Chondrocyte (in vitro differentiated cells): Measurements from ENCODE around the gene CD86. TPM values are rescaled to one million over a fixed set of nuclear protein-coding genes. Genes with fewer than 3 reads are reported as not detected.
A peak's percentile ranks its signal among the peaks of the same experiment; 100 is the strongest.

Source experiments
- DNase-seq: peaks from one replicate; pipeline ENCODE4 v3.0.0; 2021; ENCODE audit warnings: mixed read lengths, low spot score
- H3K27ac Mint-ChIP-seq: one replicate; pipeline ENCODE4 v1.8.0; 2021; ENCODE audit warnings: mild to moderate bottlenecking, moderate library complexity, mixed read lengths; ENCODE audit not compliant: unreplicated experiment
- H3K27me3 Mint-ChIP-seq: 2 replicates; pipeline ENCODE4 v1.8.0; 2021; ENCODE audit warnings: low read depth, mixed read lengths
- H3K36me3 Mint-ChIP-seq: 2 replicates; pipeline ENCODE4 v1.8.0; 2021; ENCODE audit warnings: low read depth, mixed read lengths
- H3K4me1 Mint-ChIP-seq: 2 replicates; pipeline ENCODE4 v1.8.0; 2021; ENCODE audit warnings: low read depth, mild to moderate bottlenecking, mixed read lengths
- H3K4me3 Mint-ChIP-seq: one replicate; pipeline ENCODE4 v1.8.0; 2021; ENCODE audit warnings: mild to moderate bottlenecking, moderate library complexity, mixed read lengths; ENCODE audit not compliant: unreplicated experiment
- H3K9me3 Mint-ChIP-seq: 2 replicates; pipeline ENCODE4 v1.8.0; 2021; ENCODE audit warnings: low read depth, mixed read lengths
- total RNA-seq: library from RNA; stranded (reverse); gene quantifications from 3 replicates; pipeline ENCODE4 v1.2.1, GENCODE V29; 2021
- TF ChIP-seq, protein P1 (sequence below): fragments of 200-600 bp; sonication (generic); IDR thresholded peaks from 2 replicates; pipeline ENCODE4 v1.5.0; 2021; ENCODE audit warnings: antibody characterized with exemption, mild to moderate bottlenecking, moderate library complexity

The CD86 gene
- total RNA-seq, 1 donor from 2014 or later: not detected

GRCh38 chr3:122021811-122022401 is 33.3 kb upstream of the CD86 start, which contains the start of gene ILDR1:
Gene ILDR1, minus strand, starts transcription at chr3:122022247. Its CDS starts 170 bp downstream, at chr3:122022077.
- Mint-ChIP-seq H3K36me3 (no peaks in the 10 kb centered on the region), H3K27ac (no peak within 1 kb of the TSS), H3K4me3 (peak within 1 kb of the TSS; percentile 23), H3K9me3 (peaks cover 2% of the 10 kb centered on the region), H3K4me1 (peaks cover 3% of the 10 kb centered on the region), H3K27me3 (peaks cover 38% of the 10 kb centered on the region)
- TF ChIP-seq, protein P1, sequence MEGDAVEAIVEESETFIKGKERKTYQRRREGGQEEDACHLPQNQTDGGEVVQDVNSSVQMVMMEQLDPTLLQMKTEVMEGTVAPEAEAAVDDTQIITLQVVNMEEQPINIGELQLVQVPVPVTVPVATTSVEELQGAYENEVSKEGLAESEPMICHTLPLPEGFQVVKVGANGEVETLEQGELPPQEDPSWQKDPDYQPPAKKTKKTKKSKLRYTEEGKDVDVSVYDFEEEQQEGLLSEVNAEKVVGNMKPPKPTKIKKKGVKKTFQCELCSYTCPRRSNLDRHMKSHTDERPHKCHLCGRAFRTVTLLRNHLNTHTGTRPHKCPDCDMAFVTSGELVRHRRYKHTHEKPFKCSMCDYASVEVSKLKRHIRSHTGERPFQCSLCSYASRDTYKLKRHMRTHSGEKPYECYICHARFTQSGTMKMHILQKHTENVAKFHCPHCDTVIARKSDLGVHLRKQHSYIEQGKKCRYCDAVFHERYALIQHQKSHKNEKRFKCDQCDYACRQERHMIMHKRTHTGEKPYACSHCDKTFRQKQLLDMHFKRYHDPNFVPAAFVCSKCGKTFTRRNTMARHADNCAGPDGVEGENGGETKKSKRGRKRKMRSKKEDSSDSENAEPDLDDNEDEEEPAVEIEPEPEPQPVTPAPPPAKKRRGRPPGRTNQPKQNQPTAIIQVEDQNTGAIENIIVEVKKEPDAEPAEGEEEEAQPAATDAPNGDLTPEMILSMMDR: no peak
- DNase-seq: no peak

DNA sequence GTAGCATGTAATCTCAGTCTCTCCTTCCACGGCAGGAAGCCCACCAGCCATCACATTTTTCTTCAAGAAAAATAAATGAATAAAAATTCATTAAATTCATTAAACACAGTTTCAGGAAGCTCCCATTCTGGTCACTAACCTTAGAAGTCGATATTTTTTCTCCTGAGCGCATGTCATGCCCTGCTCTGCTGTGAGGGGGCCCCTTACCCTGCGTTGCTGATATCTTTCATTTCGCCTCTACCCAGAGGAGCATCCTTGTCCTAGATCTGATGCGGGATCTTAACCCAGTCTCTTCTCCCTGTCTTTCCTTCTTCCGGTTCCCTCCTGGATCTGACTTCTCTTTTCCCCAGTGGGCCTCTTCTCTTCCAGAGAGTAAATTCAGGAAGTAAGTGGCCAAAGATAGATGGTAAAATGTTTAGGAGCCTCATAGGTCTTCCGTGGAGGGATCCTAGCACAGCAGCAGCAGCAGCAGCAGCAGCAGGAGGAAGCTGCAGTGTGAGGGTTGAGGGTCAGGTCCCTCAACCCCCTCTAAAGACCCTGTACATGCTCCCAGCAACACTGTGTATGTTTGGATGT is 31.7 kb upstream of the CD86 start:
- Mint-ChIP-seq H3K9me3 (no peaks in the 10 kb centered on the region), H3K4me1 (peaks cover 3% of the 10 kb centered on the region), H3K4me3 (no peak overlapping the region), H3K27ac (no peak overlapping the region), H3K36me3 (no peaks in the 10 kb centered on the region), H3K27me3 (peaks cover 33% of the 10 kb centered on the region)
- TF ChIP-seq, protein P1: no peak
- no peak for DNase-seq

- Mint-ChIP-seq H3K9me3 (no peaks in the 10 kb centered on the region), H3K36me3 (no peaks in the 10 kb centered on the region), H3K27ac (no peak overlapping the region), H3K27me3 (peaks cover 28% of the 10 kb centered on the region), H3K4me3 (no peak overlapping the region), H3K4me1 (peaks cover 3% of the 10 kb centered on the region)
- TF ChIP-seq, protein P1: no peak
- DNase-seq: no peak
These were observed 30.4 kb upstream of the CD86 start for GRCh38 chr3:122024800-122025199.

GRCh38 chr3:122025296-122025695 is 29.9 kb upstream of the CD86 start:
- Mint-ChIP-seq H3K36me3 (no peaks in the 10 kb centered on the region), H3K4me3 (no peak overlapping the region), H3K9me3 (no peaks in the 10 kb centered on the region), H3K4me1 (peaks cover 3% of the 10 kb centered on the region), H3K27ac (no peak overlapping the region), H3K27me3 (peaks cover 24% of the 10 kb centered on the region)
- DNase-seq: no peak
- TF ChIP-seq, protein P1: no peak

- Mint-ChIP-seq H3K36me3 (no peaks in the 10 kb centered on the region), H3K9me3 (peaks cover 1% of the 10 kb centered on the region), H3K4me1 (no peaks in the 10 kb centered on the region), H3K27ac (no peak overlapping the region), H3K27me3 (peaks cover 1% of the 10 kb centered on the region), H3K4me3 (no peak overlapping the region)
- no peak for DNase-seq
- TF ChIP-seq, protein P1: no peak
These were observed 24.6 kb upstream of the CD86 start for GRCh38 chr3:122030381-122031122.
